HG03558 (cell line): Measurements from ENCODE around the gene SYNPO2.
"Not testable (repeated sequence)": the region's sequence is repeated elsewhere in the genome, so short reads cannot be mapped to it uniquely, and the experiment has no call there.

Experiments
- ATAC-seq: cut with Tn5 transposase; IDR thresholded peaks from one replicate; pipeline ENCODE4 v1.9.1; 2021; ENCODE audit warnings: moderate number of reproducible peaks; ENCODE audit not compliant: unreplicated experiment; ENCODE audit errors: extremely low read depth

The SYNPO2 gene

GRCh38 chr4:118968005-118968404 lies 79.4 kb downstream of the SYNPO2 start:
- ATAC-seq = peak; percentile 100

GRCh38 chr4:118968813-118969212 lies 80.2 kb downstream of the SYNPO2 start:
- no peak for ATAC-seq

GRCh38 chr4:118969359-118969758 lies 80.7 kb downstream of the SYNPO2 start:
- no peak for ATAC-seq

- ATAC-seq = no peak
Measured at GRCh38 chr4:118972167-118972566, 83.5 kb downstream of the SYNPO2 start.

GRCh38 chr4:118973295-118973694 lies 84.6 kb downstream of the SYNPO2 start:
- no peak for ATAC-seq

GRCh38 chr4:118974758-118975157 lies 86.1 kb downstream of the SYNPO2 start:
- no peak for ATAC-seq

GRCh38 chr4:118975449-118976192 lies 87.0 kb downstream of the SYNPO2 start:
- ATAC-seq = no peak

GRCh38 chr4:118976193-118976560 lies 87.5 kb downstream of the SYNPO2 start:
- ATAC-seq = not testable (repeated sequence)

GRCh38 chr4:118977100-118977499 lies 88.4 kb downstream of the SYNPO2 start:
- not testable (repeated sequence) for ATAC-seq

- ATAC-seq = no peak
Measured at GRCh38 chr4:118979712-118980111, 91.1 kb downstream of the SYNPO2 start.

GRCh38 chr4:118981171-118981838 lies 92.7 kb downstream of the SYNPO2 start:
- no peak for ATAC-seq

- ATAC-seq = peak; percentile 58
Measured at GRCh38 chr4:118981839-118982381, 93.3 kb downstream of the SYNPO2 start.

- no peak for ATAC-seq
Measured at GRCh38 chr4:118983293-118983692, 94.6 kb downstream of the SYNPO2 start.

GRCh38 chr4:118983831-118984230 lies 95.2 kb downstream of the SYNPO2 start:
- ATAC-seq = no peak

- ATAC-seq = no peak
Measured at GRCh38 chr4:118985170-118986000, 96.7 kb downstream of the SYNPO2 start.

- no peak for ATAC-seq
Measured at GRCh38 chr4:118987959-118988634, 99.4 kb downstream of the SYNPO2 start.

- ATAC-seq = no peak
Measured at GRCh38 chr4:118988635-118988972, 100.0 kb downstream of the SYNPO2 start.

- ATAC-seq = no peak
Measured at GRCh38 chr4:118989098-118990080, 100.7 kb downstream of the SYNPO2 start.

GRCh38 chr4:118991686-118992085 lies 103.0 kb downstream of the SYNPO2 start:
- no peak for ATAC-seq
